ENCODE measurements around the gene HNRNPA2B1. TPM values are rescaled to one million over a fixed set of nuclear protein-coding genes. Genes with fewer than 3 reads are reported as not detected.

The HNRNPA2B1 gene
- total RNA-seq, 2 donors from 2014 or later: 185 to 189 TPM

- intact Hi-C loops (cut with DNase I): no loop called here
- DNase-seq (ENCODE audit: low spot score): no peak
- H3K4me1 ChIP-seq (replicated peaks): no peaks in the 10 kb centered on the region
- no peaks in the 10 kb centered on the region for H3K27me3 ChIP-seq (replicated peaks; ENCODE audit: insufficient read depth)
- TF ChIP-seq POLR2AphosphoS5 (IDR thresholded peaks at IDR 0.05): no peak
- no peak for TF ChIP-seq CTCF (IDR thresholded peaks at IDR 0.05)
- no peak for TF ChIP-seq POLR2A (IDR thresholded peaks at IDR 0.05)
- 44% methylated on average over 4 of the region's 4 CpGs for WGBS
- no peaks in the 10 kb centered on the region for H3K36me3 ChIP-seq
- H3K27ac ChIP-seq: no peak overlapping the region
- no peak overlapping the region for H3K4me3 ChIP-seq
- H3K9me3 ChIP-seq: no peaks in the 10 kb centered on the region
These were observed 42.9 kb downstream of the HNRNPA2B1 start for GRCh38 chr7:26157520-26158105.

GRCh38 chr7:26156451-26157420 lies 43.8 kb downstream of the HNRNPA2B1 start:
- no peak overlapping the region for H3K27ac ChIP-seq
- no peaks in the 10 kb centered on the region for H3K4me1 ChIP-seq (replicated peaks)
- no peaks in the 10 kb centered on the region for H3K27me3 ChIP-seq (replicated peaks; ENCODE audit: insufficient read depth)
- DNase-seq (ENCODE audit: low spot score): no peak
- no peaks in the 10 kb centered on the region for H3K36me3 ChIP-seq
- no peaks in the 10 kb centered on the region for H3K9me3 ChIP-seq
- intact Hi-C loops (cut with DNase I): no loop called here
- H3K4me3 ChIP-seq: no peak overlapping the region
- TF ChIP-seq CTCF (IDR thresholded peaks at IDR 0.05): no peak
- 62% methylated on average over 20 of the region's 20 CpGs for WGBS

DNA sequence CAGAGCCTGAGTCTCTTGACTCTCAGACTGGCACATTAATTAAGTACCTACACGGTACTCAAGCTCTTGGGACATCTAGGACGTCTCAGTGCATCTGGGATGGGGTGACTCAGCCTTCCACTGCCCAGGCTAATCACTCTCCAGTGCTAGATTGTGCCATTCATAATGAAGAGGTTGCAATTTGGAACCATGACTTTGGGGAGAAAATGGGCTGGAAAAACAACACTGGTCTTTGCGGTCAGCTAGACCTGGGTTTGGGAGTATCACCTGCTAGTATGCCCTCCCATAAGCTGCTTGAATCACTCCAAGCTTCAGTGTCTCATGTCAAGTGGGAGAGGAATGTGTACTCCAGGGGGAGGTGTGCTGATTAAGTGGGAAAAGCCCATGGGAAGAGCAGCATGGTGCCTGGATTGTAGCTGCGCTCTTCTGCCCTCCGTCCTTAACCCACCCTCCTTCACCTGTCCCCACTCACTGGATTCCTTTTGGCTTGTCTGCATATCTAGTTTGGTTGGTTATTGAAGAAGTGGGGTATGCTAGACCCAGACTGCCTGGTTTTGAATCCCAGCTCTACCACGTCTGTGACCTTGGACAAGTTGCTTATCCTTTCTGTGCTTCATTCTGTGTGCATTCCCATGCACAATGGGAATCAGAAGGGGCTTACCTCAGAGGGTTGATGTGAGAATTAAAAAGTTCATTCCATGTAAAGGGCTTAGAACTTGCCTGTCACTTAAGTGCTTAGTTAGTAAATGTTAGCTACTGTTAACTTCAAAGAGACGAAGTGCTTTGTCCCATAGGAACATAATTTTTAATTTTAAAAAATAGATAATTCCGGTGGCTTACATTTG lies 44.8 kb downstream of the HNRNPA2B1 start:
- Histone ChIP-seq H3K36me3 (no peaks in the 10 kb centered on the region), H3K27me3 (replicated peaks; ENCODE audit: insufficient read depth) (no peaks in the 10 kb centered on the region), H3K27ac (no peak overlapping the region), H3K9me3 (no peaks in the 10 kb centered on the region), H3K4me3 (no peak overlapping the region), H3K4me1 (replicated peaks) (no peaks in the 10 kb centered on the region)
- no peak for DNase-seq (ENCODE audit: low spot score)
- no peak for TF ChIP-seq POLR2A (IDR thresholded peaks at IDR 0.05)
- intact Hi-C loops (cut with DNase I): no loop called here
- WGBS: 63% methylated on average over 8 of the region's 8 CpGs

DNA sequence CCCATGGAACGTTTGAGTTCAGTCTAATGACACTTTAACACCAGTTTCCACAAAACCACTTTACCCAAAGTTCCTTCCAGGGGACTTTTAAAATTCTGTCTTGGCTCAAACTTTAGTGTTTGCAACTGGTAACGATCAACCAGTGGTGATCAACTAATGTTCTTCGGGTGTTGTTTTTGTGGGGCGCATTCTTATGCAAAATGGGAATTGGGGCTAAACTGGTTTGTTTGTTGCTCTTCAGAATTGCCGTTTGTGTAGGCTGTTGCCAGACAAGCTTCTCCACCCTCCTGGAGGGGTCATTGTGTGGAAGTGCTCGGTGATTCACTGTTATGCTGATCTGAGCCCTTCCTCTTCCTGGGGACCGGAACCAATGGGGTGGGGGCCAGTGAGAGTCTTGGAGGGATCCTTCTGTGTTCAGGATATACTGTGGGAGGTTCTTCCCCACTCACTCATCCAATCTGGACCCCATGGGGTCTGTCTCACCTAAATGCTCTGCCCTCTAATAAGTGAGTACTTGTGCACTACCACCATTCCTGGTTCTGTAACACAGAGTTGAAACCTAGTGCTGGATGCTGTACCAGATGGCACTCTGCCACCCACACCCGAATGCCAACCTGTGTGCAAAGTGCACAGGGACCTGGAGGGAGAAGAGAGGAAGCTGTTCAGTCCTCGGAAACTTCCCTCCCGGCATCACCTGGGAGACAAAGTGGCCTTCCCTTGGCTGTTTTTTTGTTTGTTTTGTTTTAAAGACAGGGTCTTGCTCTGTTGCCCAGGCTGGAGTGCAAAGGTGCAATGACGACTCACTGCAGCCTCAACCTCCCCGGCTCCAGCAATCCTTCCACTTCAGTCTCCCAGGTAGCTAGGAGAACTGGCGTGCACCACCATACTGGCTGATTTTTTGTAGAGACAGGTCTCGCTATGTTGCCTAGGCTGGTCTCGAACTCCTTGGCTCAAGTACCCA lies 46.4 kb downstream of the HNRNPA2B1 start:
- DNase-seq (ENCODE audit: low spot score): no peak

More for the DNA sequence above, 46.4 kb downstream of the HNRNPA2B1 start:
- WGBS: 73% methylated on average over 15 of the region's 15 CpGs
- intact Hi-C loops (cut with DNase I): no loop called here
- H3K36me3 ChIP-seq: no peaks in the 10 kb centered on the region
- H3K9me3 ChIP-seq: no peaks in the 10 kb centered on the region
- H3K4me3 ChIP-seq: no peak overlapping the region
- H3K27ac ChIP-seq: no peak overlapping the region
- TF ChIP-seq POLR2A (IDR thresholded peaks at IDR 0.05) (no peak), CTCF (IDR thresholded peaks at IDR 0.05) (no peak), POLR2AphosphoS5 (IDR thresholded peaks at IDR 0.05) (no peak)
- H3K4me1 ChIP-seq (replicated peaks): no peaks in the 10 kb centered on the region
- H3K27me3 ChIP-seq (replicated peaks; ENCODE audit: insufficient read depth): no peaks in the 10 kb centered on the region

Measured in prostate gland (tissue), 2 donors.